ENCODE results near the gene TST. TPM values are rescaled to one million over a fixed set of nuclear protein-coding genes. Genes with fewer than 3 reads are reported as not detected.

The TST gene
- total RNA-seq, 1 donor from 2014 or later: 54.6 TPM

DNA sequence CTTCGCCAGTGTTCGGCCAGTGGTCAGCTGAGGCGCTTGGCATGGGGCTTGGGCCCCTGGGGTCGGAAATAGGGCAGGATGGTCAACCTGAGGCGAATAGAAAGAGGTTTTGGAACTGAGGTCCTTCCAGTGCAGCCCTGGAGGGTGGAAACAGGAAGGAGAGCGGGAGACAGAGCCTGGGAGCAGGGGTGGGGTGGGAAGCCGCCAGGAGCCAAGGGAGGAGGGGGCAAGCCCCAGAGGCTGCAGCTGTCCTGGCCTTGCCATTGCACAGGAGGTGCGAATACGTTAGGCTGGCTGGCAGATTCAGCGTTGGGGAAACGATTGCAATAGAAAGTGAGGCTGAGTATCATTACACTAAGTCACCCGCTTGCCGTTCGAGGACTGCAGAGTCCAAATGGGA is 18.4 kb upstream of the TST start:
- DNase-seq (ENCODE audit: missing footprints) (no peak), ATAC-seq (no peak)
- intact Hi-C loops (cut with DNase I): no loop called here

DNA sequence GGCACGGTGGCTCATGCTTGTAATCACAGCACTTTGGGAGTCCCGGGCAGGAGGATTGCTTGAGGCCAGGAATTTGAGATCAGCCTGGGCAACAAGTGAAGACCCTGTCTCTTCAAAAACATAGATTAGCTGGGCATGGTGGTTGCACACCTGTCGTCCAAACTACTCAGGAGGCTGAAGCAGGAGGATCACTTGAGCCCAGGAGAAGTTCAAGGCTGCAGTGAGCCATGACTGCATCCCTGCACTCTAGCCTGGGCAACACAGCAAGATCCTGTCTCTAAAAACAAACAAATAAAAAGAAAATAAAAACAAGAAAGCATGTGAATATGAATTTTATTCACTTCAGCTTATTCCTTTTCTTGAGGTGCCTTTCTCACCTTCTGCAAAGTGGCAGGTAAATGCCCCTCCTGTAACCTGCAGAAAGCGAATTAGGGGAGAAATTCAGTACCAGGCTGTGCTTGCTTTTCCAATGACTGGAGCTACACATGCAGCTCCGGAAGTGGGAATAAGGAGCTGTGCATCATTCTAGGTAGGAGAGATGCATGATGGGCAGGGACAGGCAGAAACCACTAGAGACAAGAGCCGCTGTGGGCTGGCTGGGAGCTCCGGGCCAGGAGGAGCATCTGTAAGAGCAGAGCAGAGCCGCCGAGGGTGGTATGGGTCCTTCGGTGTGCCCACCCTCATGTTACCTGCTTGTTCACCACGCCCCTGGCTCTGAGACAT is 17.6 kb upstream of the TST start:
- intact Hi-C loops (cut with DNase I): no loop called here
- ATAC-seq (no peak), DNase-seq (ENCODE audit: missing footprints) (no peak)

DNA sequence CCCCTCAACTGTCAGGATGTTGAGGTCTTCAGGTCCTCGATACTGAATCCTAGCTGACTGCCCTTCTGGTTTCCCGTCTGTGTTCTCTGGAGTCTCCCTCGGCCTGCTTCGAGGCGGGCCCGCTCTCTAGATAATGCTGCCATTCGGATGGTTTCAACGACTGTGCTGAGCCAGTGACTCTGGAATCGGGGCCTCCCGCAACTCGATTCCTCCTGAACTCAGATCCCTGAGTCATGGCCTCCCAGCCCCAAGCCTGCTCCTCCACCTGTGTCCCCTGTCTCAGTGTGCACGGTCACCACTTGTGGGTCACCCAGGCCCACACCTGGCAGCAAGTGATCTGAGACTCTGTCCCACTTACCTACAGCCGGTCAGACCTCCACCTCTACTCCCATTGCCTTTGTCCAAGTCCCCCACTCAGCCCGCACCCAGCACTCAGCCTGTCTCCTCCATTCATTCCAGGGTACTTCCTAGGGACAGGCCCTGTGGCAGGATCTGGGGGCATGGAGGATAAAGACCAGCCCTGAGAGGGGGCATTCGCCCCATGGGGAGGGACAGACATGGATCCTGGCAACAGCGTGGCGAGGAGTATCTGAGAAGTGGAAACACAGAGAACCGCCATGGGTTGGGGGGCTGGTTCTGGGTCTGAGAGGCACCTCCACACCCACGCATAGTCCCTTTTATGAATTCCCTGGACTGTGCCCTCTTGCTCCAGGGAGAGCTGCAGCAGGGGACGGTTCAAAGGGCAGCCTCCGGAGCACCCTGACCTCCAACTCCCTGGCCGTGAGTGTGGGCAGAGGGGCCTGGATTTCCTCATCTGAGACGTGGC is 14.6 kb upstream of the TST start:
- no peak for DNase-seq (ENCODE audit: missing footprints)
- intact Hi-C loops (cut with DNase I): no loop called here
- no peak for ATAC-seq

DNA sequence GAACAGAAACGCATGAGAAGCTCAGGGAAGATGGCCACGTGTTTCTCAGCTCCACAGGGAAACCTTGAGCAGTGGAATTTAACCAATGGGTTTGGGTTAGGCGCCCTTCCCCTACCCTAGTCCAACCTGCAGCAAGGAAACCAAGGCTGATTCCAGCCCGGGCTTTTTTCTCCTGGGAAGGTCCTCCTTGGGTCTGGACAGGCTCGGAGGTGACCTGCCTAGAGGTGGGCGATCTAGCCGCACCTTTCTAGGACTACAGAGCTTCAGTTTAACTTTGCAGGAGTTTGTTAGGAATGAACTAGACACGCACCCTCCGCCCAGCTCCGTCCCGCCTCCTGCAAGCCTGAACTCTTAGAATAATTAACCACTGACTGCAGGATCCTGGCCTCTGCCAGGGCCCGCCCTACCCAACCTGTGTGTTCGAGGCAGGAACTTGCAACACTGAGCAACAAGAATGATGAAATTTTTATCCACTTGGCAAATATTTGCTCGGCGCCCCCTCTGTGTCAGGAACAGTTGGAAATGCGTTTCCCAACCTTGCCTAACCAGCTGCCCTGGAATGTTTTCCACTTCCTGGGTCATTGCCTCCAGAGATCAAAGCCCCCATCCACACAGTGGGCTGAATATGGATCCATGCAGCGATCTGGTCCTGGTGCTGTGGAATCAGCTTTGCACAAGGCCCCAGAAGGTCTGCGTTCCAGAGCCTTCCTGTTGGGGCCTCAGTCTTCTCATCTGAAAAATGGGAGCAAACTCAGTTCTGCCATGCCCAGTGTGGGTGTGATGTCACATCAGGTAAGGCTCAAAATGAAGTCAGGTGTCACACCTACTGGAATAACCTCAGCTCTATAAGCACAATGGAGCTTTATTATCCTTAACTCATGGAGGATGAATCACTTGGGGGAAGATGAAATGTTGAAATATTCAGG is 13.6 kb upstream of the TST start:
- intact Hi-C loops (cut with DNase I): no loop called here
- peak; percentile 22 for ATAC-seq

DNA sequence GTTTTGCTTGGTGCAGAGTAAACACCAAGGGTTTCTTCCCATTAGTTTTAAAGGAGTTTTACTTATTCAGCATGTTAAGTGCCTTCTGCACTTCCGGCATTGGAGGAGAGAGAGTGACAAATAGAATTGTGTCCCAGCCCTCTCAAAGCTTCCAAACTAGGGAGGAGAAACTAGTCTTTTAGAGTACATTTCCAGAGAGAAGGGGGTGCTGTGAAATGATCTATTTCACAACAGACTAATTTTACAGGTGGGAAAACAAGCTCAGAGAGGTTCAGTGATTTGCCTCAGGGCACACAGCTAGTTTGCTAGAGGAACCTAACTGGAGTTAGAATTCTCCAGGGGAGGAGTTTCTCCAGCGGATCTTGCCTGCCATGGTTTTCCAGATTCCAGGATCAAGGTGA is 12.9 kb upstream of the TST start:
- ATAC-seq (no peak), DNase-seq (ENCODE audit: missing footprints) (no peak)
- intact Hi-C loops (cut with DNase I): no loop called here

More for the DNA sequence above, 13.6 kb upstream of the TST start:
- no peak for DNase-seq (ENCODE audit: missing footprints)

DNA sequence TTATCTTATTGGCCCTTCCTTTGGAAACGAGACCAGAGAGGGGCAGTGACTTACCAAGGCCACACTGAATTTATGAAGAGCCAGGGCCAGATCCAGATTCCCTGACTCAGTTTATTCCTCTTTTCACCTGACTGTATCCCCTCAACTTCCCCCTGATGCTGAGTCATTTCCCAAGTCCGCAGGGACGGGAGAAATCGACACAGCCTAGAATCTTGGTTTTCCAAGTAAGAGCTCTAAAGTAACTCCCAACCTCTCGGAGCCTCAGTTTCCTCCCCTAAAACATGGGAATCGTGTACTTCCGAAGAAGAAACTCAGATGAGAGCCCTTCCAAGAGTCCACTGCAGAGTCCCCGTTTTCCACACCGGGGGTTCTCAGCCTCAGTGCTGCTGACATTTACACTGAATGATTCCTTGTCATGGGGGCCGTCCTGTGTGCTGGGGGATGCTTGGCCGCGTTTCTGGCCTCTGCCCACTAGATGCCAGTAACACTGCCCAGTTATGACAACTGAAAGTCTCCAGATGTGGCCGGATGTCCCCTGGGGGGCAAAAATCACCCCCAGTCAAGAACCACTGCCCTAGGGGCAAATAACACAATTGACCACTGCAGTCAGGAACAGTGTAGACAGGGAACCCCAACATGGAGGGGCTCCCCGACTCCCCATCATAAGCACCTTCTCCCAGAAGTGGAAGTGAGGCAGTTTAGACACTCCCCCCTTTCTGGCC is 11.5 kb upstream of the TST start:
- intact Hi-C loops (cut with DNase I): no loop called here
- no peak for DNase-seq (ENCODE audit: missing footprints)
- ATAC-seq: no peak

DNA sequence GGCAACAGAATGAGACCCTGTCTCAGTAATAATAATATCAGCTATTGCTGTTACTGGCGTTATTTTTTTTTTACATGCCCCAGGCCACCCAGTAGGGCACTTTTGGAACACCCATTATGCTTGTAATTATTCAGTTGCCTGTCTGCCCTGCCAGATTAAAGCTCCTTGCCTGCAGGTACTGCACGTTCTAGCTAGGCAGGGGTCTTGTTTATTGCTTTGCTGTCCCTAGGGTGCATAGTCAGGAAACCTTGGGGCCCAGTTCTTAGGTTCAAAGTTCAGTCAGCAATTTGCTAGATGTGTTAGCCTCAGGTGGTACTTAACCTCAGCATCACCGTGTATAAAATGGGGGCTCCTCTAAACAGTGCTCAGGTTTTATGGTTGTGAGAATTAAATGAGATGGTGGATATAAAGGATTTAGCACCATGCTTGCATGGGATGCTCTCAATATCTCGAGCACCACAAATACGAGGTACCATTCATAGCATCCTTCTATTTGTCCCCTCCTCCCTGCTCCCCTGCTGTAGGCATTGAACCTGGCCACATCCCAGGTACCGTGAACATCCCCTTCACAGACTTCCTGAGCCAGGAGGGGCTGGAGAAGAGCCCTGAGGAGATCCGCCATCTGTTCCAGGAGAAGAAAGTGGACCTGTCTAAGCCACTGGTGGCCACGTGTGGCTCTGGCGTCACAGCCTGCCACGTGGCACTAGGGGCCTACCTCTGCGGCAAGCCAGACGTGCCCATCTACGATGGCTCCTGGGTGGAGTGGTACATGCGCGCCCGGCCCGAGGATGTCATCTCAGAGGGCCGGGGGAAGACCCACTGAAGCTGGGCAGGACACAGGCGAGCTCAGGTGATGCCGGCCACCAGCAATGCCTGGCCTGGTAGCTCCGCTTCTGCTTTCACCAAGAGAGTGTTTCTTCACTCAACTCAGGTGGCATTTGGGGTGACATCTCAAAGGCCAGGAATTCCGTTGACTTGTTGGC is 9.7 kb upstream of the TST start:
- no peak for ATAC-seq
- DNase-seq (ENCODE audit: missing footprints): no peak
- intact Hi-C loops (cut with DNase I): no loop called here

DNA sequence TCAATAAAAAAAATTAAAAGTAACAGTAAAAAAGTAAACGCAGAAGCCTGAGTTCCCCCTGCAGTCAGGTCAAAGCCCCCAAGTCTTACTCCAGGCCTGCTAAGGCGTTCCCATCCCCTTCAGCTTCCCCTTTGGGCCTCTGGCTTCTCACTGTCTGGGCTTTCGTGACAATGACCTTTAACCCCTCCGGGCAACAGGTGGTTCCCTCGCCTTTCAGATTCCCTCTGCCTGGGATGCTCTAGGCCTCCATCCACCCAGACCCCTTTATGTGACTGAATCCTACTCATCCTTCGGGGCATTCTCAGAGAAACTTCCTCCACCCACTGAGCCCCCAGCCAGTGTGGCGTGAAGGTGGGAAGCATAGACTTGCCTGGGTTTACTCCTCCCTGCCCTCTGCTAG is 8.3 kb upstream of the TST start:
- intact Hi-C loops (cut with DNase I): no loop called here
- ATAC-seq: no peak
- DNase-seq (ENCODE audit: missing footprints): no peak

DNA sequence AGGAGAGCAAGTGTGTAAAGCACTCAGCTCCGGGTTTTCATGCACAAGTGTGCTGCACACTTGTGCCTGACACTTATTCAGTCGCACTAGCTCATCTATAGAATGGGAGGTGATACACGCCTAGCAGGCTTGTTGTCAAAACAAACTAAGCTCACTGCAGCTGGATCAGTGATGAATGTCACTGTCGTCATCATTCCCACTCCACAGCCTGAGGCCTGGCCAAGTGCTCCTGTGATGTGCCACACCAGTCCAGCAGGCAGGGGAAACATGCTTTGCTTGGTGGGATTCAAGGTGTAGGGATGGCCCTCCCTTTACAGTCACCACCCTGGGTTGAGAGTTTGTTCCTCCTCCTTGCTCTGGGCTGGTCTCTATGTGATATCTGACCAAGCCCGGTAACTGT is 7.1 kb upstream of the TST start:
- DNase-seq (ENCODE audit: missing footprints) (no peak), ATAC-seq (peak; percentile 66)
- intact Hi-C loops (cut with DNase I): no loop called here

DNA sequence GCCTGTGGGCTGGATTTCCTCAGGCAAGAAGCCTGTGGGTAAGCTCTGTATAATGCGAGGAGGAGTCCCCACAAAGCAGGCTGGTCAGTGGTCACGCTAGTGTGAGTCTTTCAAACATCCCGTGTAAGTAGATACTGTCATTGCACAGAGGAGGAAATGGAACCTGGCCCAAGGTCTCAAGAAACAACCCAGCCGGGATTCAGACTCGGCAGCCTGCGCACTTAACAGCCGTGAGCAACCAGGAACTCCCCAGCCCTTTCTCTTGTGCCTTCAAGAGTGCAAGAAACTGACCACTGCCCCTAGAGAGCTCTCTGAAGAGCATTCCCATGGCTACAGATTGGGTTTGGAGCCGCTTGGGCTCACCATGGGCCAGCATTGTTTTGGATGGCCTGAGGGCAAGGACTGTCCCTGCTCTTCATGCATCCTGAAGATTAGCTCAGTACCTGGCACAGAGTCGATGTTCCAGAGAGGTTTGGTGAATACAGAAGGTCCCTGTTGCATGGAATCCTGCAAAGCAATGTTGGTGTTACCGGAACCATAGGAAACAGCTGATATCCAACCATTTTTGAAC is 6.3 kb upstream of the TST start:
- DNase-seq (ENCODE audit: missing footprints) (no peak), ATAC-seq (no peak)
- intact Hi-C loops (cut with DNase I): no loop called here

DNA sequence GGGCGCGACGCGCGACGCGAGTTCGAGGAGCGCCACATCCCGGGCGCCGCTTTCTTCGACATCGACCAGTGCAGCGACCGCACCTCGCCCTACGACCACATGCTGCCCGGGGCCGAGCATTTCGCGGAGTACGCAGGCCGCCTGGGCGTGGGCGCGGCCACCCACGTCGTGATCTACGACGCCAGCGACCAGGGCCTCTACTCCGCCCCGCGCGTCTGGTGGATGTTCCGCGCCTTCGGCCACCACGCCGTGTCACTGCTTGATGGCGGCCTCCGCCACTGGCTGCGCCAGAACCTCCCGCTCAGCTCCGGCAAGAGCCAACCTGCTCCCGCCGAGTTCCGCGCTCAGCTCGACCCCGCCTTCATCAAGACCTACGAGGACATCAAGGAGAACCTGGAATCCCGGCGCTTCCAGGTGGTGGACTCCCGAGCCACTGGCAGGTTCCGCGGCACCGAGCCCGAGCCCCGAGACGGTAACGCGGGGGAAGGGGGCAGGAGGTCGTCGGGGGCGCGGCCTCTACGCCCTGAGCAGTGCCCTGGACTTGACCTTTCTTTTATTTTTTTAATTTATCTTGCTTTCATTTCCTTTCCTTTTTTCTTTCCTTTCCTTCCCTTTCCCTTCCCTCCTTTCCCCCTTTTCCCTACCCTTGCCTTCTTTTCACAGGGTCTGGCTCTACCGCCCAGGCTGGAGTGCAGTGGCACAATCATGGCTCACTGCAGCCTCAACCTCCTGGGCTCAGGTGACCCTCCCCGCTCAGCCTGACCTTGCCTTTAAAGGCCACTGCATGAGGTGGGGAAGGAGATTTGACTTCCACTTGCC is 5.3 kb upstream of the TST start:
- intact Hi-C loops (cut with DNase I): no loop called here
- ATAC-seq (no peak), DNase-seq (ENCODE audit: missing footprints) (no peak)

DNA sequence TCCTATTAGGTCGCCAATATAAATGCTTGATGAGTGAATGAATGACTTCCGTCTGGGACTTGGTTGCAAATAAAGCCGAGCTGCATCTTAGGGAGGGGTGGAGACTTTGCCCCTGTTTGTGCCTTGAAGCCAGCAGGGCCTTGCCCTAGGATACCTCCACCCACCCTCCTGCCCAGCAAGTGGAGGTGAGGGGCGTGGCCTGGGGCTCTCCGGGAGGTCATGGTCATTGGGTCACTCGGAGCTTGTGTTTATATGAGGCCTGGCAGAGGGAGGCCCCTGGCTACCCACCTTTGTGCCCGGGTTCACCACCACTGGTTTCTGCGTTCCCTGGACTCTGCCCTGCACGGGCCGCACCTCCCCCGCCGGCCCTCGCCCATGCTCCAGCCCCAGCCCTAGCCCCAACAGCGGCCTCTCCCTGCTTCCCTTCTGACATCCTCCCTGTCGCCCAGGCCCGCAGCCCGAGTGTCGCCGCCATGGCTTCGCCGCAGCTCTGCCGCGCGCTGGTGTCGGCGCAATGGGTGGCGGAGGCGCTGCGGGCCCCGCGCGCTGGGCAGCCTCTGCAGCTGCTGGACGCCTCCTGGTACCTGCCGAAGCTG is 4.6 kb upstream of the TST start:
- ATAC-seq: no peak
- DNase-seq (ENCODE audit: missing footprints): no peak
- intact Hi-C loops (cut with DNase I): no loop called here

DNA sequence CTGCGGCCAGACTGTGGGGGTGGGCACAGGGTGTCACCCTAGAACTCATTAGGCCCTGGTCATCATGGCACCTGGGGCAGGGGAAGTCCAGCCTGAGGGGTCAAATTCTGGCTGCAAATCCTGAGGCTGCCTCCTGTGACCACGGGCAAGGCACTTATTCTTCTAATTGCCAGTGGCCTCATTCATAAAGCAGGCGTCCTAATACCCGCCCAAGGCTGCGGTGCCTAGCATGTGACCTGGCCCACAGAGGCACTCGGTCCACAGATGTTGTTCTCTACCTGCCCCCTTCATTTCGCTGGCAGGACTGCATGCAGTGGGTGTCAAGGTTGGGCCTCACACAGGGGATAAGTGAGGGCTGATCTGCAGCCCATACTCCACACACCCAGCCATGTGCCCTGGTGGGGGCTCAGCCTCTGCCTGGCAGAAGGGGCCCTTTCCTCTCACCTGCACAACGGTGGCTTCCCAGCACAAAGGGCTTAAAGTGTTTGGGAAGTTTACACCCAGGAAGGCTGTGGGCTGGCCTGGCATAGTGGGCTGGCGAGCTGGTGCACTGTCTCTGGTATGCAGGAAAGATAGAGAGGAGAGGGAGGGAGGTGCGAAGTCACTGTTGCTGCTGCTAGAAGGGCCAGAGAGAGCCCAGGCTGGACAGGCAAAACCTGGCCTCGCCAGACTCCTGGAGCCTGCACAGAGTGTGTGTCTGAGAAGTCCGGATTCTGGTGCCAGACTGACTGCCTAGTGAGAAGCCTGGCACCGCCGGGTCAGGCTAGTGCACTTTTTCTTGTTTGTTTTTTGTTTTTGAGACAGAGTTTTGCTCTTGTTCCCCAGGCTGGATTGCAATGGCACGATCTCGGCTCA is 3.5 kb upstream of the TST start:
- intact Hi-C loops (cut with DNase I): no loop called here
- DNase-seq (ENCODE audit: missing footprints) (no peak), ATAC-seq (peak; percentile 17)

DNA sequence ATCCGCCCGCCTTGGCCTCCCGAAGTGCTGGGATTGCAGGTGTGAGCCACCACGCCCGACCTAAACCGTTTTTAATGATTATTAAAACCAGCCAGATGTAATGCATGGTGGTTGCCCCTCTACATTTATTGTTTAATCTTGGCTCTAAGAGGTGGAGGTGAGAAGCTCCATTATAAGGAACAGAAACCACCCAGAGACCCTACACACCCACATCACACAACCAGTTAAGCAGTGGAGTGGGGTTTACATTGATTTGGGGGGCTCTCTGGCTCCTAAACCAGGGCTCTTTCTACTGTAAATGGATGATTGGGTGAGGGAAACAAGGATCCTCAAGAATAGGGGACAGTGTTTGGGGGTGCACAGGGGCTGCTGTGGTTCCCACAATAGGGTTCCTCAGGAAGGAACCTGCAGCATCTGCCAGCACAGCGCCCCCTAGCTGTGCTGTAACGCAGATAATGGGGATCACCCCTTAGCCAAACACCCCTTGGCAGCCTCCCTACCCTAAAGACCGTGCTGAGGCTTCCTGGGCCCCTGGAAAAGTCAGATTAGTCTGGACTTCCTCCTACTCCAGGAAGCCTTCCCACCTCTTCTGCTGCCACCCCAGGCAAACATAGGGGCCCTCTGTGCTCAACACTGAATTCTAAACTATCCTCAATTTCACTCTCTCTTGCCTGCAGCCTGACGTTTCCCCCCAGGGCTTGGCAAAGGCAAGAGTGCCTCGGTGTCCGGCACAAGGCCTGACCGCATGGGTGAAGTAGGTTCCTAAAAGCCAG is 2.6 kb upstream of the TST start:
- no peak for DNase-seq (ENCODE audit: missing footprints)
- ATAC-seq: no peak
- intact Hi-C loops (cut with DNase I): no loop called here

DNA sequence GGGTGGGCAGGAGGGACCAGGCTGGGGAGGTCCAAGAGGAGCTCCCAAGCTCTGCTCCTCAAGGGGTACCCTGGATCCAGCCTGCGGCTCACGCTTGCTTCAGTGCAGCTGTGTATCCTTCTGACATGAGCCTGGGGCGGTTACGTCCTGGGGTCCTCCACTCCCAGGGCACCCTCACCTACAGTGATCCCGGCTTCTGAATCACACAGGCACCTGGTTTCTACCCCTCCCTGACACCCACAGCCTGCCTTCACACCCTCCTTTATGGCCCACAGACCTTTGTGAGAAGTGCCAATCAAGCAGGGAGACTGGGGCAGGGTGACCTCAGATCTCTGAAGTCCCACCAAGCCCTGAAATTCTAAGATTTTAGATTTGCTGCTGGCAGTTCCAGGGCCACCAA is 1.8 kb upstream of the TST start:
- ATAC-seq: no peak
- DNase-seq (ENCODE audit: missing footprints): no peak
- intact Hi-C loops (cut with DNase I): no loop called here

All from Right ventricle myocardium inferior (tissue), 1 donor.